Neutrophil (primary cell): ENCODE measurements around the gene RPS18.
A peak's percentile ranks its signal among the peaks of the same experiment; 100 is the strongest.

Experiments used
- H3K27ac ChIP-seq: fragments of 200-600 bp; sonication (generic); 2 replicates; pipeline ENCODE4 v1.5.1; 2016; ENCODE audit warnings: mild to moderate bottlenecking, moderate library complexity
- H3K27me3 ChIP-seq: fragments of 200-600 bp; sonication (generic); 2 replicates; pipeline ENCODE4 v1.6.0; 2016; ENCODE audit warnings: mild to moderate bottlenecking
- H3K36me3 ChIP-seq: fragments of 200-600 bp; sonication (generic); 2 replicates; pipeline ENCODE4 v1.5.1; 2017
- H3K4me1 ChIP-seq, 2 experiments: fragments of 200-600 bp in 1 of 2; sonication (generic) in 1 of 2; 1 replicate in 1 of 2; 2 replicates in 1 of 2; pipeline versions ENCODE4 v1.5.1 to v1.6.1; 2013 to 2016; ENCODE audit warnings: low read depth in 1 of 2, low read length in 1 of 2, mild to moderate bottlenecking in 1 of 2, moderate library complexity in 1 of 2; ENCODE audit not compliant: control insufficient read depth in 1 of 2, insufficient read depth in 1 of 2
- H3K4me3 ChIP-seq, 2 experiments: fragments of 200-600 bp in 1 of 2; sonication (generic) in 1 of 2; 1 replicate in 1 of 2; 2 replicates in 1 of 2; pipeline ENCODE4 v1.5.1; 2013 to 2016; ENCODE audit warnings: low read depth in 1 of 2, low read length in 1 of 2, mild to moderate bottlenecking in 1 of 2, moderate library complexity in 1 of 2
- H3K9me3 ChIP-seq: fragments of 200-600 bp; sonication (generic); 2 replicates; pipeline ENCODE4 v1.5.1; 2016
- CTCF ChIP-seq: fragments of 200-600 bp; sonication (generic); IDR thresholded peaks from 2 replicates; pipeline ENCODE4 v1.5.1; 2016; ENCODE audit warnings: antibody characterized with exemption

The RPS18 gene

GRCh38 chr6:33313709-33314514 is 42.0 kb downstream of the RPS18 start, which contains the start of gene TAPBP:
Gene TAPBP, minus strand, starts transcription at chr6:33314078. Its CDS starts 37 bp downstream, at chr6:33314041.
- no peak for TF ChIP-seq CTCF
- Histone ChIP-seq H3K4me1 (peaks cover 60 to 69% of the 10 kb centered on the region in 2 experiments), H3K4me3 (peak within 1 kb of the TSS; percentile 91 to 92), H3K27me3 (no peaks in the 10 kb centered on the region), H3K27ac (peak within 1 kb of the TSS; percentile 100), H3K36me3 (peaks cover 32% of the 10 kb centered on the region), H3K9me3 (no peaks in the 10 kb centered on the region)

DNA sequence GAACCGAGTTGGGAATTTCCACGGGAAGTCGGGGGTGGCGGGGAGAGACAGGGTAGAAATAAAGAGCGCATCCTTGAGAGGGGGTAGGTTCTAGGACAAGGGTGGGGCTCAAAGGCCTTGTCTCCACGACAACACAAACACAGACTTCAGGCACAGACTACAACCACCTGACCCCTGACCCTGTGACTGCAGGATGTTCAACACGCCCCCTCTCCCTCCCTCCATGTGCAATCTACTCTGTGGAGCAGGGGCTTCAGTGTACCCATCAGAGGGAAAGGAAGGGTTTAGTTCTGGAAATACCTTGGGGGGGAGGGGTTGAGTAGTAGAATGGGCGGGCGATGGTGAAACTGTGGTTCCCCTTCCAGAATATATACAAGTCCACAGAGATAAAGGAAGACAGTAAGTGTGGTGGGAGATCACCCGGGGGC is 42.7 kb downstream of the RPS18 start:
- H3K36me3 ChIP-seq, result peaks cover 38% of the 10 kb centered on the region
- H3K27ac ChIP-seq, result peak overlapping the region; percentile 100
- no peaks in the 10 kb centered on the region for H3K9me3 ChIP-seq
- no peak for TF ChIP-seq CTCF
- peaks cover 66 to 73% of the 10 kb centered on the region in 2 experiments for H3K4me1 ChIP-seq
- no peaks in the 10 kb centered on the region for H3K27me3 ChIP-seq
- H3K4me3 ChIP-seq, result peak overlapping the region; percentile 91 to 92

- Histone ChIP-seq H3K27me3 (no peaks in the 10 kb centered on the region), H3K27ac (peak overlapping the region; percentile 100), H3K4me3 (peak overlapping the region; percentile 91 to 92), H3K9me3 (no peaks in the 10 kb centered on the region), H3K4me1 (peaks cover 72 to 76% of the 10 kb centered on the region in 2 experiments), H3K36me3 (peaks cover 39% of the 10 kb centered on the region)
- TF ChIP-seq CTCF, result no peak
Observed at GRCh38 chr6:33314943-33315792, 43.3 kb downstream of the RPS18 start.

DNA sequence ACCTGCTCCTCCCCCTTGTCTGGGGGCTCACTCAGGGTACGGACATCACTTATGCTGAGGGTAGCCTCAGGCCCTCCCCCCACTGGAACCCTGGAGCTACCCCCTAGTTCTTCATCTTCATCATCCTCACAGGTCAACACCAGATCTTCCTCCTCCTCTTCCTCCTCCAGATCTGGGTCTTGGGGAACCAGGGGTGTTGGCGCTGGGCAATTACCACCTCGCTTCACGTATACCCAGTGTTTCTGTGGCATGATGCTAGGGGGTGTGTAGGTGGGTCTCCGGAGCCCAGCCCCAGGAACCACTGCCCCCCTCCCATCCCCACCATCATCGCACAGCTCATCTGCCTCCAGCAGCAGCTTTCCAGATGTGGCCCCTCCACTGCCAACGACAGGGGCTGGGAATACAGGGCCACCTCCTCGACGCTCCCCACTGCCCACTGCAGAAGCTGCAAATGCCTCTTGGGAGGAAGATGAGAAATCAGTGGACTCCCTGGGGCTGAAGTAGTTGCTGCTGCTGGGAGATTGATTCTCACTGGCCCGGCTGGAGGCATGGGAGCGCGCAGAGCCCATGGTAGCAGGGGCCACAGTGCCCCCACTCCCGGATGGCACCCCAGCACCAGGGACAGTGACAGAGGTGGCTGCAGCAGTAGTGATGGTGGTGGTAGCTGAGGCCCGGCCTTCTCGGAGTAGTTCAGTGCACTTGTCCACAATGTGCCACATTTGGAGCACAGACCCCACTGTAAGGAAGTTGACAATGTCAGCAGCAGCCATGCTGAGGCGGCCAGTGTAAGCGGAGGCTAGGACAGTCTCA is 44.1 kb downstream of the RPS18 start:
- Histone ChIP-seq H3K27ac (peak overlapping the region; percentile 100), H3K27me3 (no peaks in the 10 kb centered on the region), H3K9me3 (no peaks in the 10 kb centered on the region), H3K4me3 (no peak overlapping the region), H3K4me1 (peaks cover 76 to 79% of the 10 kb centered on the region in 2 experiments), H3K36me3 (peaks cover 42% of the 10 kb centered on the region)
- no peak for TF ChIP-seq CTCF
